ENCODE results near the gene FBXW4.

FBXW4 gene

DNA sequence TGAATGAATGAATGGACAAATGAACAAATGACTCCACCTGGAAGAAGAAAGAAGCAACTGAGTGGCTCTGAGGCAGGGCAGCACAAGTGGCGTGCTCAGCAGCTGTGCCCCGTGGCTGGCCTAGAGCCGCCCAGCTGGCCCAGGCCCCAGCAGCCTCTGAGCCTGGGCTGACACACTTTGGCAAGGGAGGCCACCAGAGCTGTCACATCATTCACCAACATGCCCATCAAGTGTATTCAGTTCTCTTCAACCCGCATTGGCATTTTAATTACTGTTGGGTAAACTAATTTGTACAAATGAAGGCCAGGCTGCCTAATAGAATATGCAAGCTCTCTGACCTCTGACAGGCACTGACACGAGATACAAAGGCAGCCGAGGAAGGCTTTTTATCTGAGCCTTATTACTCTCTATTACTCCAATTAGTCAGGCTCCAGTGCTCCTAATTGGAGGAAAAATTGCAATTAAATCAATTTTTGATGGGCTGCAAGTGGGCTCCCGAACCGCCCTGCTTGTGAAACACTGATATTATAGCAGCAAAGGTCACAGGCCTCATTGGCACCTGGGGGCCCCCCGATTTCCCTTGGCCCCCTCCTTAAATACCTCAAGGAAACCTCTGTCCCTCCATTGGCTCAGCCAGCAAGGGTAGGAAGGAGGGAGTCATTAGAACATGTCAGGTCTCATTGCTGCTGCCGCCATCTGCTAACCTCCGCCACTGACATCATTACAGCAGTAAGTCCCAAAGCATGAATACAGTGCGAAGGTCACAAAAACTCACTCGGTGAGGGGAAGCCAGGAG, 64.9 kb downstream of the FBXW4 start:
- peaks cover 6% of the 10 kb centered on the region for H3K36me3 ChIP-seq (ENCODE audit: insufficient read depth, low read length)
- H3K27me3 ChIP-seq (ENCODE audit: control insufficient read depth, insufficient read depth, low read length): no peaks in the 10 kb centered on the region
- H3K4me2 ChIP-seq (ENCODE audit: low read length): no peak overlapping the region
- H3K9ac ChIP-seq (ENCODE audit: low read depth, low read length): no peak overlapping the region
- H3K9me3 ChIP-seq (replicated peaks; ENCODE audit: low read length): no peaks in the 10 kb centered on the region
- H3K4me1 ChIP-seq (ENCODE audit: control insufficient read depth, insufficient read depth, low read length): no peaks in the 10 kb centered on the region
- no peak overlapping the region for H3K4me3 ChIP-seq (ENCODE audit: low read length)

DNA sequence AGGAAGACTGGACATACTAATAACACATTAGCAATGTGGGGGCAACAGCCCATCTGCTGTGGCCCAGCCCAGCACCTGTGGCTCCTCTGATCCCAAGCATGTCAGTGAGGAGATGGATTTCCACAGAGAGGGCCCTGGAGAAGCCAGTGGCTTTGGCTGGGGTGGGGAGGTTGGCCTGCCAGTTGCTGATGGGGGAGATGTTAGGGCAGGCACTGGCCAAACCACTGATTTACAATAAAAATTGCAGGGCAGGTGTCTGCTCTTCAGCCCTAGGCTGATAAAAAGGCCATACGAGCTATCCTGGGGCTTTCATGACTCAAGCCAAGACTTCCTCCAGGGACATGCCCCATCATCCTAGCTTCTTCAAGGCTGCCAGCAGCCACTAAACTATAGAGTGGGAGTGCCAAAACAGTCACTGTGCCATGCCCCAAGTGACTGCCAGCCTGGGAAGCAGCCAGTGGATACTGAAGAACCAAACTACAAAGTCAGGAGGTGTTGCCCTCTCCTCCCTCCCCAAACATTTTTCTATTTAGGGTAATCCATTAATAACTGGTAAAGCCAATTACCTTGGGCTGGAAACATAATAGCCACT, 69.1 kb downstream of the FBXW4 start:
- Histone ChIP-seq H3K4me3 (ENCODE audit: low read length) (no peak overlapping the region), H3K9me3 (replicated peaks; ENCODE audit: low read length) (no peaks in the 10 kb centered on the region), H3K9ac (ENCODE audit: low read depth, low read length) (no peak overlapping the region), H3K27me3 (ENCODE audit: control insufficient read depth, insufficient read depth, low read length) (no peaks in the 10 kb centered on the region), H3K36me3 (ENCODE audit: insufficient read depth, low read length) (peaks cover 17% of the 10 kb centered on the region), H3K4me1 (ENCODE audit: control insufficient read depth, insufficient read depth, low read length) (no peaks in the 10 kb centered on the region), H3K4me2 (ENCODE audit: low read length) (no peak overlapping the region)

DNA sequence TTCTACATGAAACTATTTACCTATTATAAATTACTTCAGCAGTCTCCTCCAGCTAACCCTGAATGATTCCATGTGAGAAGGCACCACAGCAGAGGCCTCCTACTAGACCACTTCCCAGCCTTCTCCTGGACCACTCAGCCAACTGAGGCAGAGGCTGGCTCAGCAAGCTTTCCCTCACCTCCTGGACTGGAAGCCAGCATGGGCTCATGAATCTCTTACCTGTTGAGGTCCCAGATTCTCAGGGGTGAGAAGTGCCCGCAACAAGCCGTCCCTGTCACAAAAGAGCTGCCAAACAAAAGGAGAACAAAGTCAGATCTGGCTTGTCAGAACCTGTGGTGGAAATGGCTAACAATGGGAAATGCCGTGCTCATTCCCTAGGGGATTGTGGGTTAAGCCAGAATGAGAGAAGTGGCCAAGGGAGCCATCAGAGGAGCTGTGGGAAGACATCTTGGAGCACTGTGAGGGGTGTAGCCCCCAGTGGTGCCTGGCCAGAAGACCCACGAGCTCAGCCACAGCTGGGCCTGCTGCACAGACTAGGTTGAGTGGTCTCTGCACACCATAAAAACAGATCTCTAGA, 70.4 kb downstream of the FBXW4 start:
- no peaks in the 10 kb centered on the region for H3K9me3 ChIP-seq (replicated peaks; ENCODE audit: low read length)
- H3K4me3 ChIP-seq (ENCODE audit: low read length): no peak overlapping the region
- H3K4me1 ChIP-seq (ENCODE audit: control insufficient read depth, insufficient read depth, low read length): no peaks in the 10 kb centered on the region
- no peak overlapping the region for H3K9ac ChIP-seq (ENCODE audit: low read depth, low read length)
- H3K4me2 ChIP-seq (ENCODE audit: low read length): no peak overlapping the region
- H3K27me3 ChIP-seq (ENCODE audit: control insufficient read depth, insufficient read depth, low read length): no peaks in the 10 kb centered on the region
- peaks cover 22% of the 10 kb centered on the region for H3K36me3 ChIP-seq (ENCODE audit: insufficient read depth, low read length)

DNA sequence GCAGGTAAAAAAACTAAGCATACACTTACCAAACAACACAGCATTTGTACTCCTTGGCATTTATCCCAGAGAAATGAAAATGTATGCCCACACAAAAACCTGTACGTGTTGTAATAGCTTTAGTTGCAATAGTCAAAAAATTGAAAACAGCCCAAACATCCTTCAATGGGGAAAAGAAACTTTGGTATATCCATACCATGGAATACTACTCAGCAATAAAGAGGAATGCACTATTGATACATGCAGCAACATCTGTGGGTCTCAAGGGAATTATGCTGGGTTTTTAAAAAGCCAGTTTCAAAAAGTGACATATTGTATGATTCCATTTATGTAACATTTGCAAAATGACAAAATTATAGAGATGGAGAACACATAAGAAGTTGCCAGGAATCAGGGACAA, 71.4 kb downstream of the FBXW4 start:
- Histone ChIP-seq H3K36me3 (ENCODE audit: insufficient read depth, low read length) (peaks cover 27% of the 10 kb centered on the region), H3K4me3 (ENCODE audit: low read length) (no peak overlapping the region), H3K4me1 (ENCODE audit: control insufficient read depth, insufficient read depth, low read length) (no peaks in the 10 kb centered on the region), H3K9ac (ENCODE audit: low read depth, low read length) (no peak overlapping the region), H3K4me2 (ENCODE audit: low read length) (no peak overlapping the region), H3K9me3 (replicated peaks; ENCODE audit: low read length) (no peaks in the 10 kb centered on the region), H3K27me3 (ENCODE audit: control insufficient read depth, insufficient read depth, low read length) (no peaks in the 10 kb centered on the region)

DNA sequence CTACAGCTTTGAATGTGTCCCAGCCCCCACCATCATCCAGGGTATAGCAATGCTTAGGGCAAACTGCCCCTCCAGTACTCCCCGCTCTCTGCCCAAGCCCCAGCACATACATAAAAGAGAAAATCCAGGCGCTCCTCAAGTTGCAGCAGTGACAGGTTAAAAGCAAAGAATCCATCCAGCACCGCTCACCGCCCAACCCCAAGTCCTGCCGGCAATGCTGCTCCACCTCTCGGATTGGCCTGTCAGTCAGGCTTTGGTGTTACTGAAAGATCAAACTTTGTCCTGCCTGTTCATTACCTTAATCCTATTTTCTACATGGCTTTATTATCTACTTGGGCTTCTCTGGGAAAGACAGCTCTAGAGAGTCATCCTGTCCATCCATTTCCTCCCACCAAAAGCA, 75.0 kb downstream of the FBXW4 start:
- Histone ChIP-seq H3K9ac (ENCODE audit: low read depth, low read length) (no peak overlapping the region), H3K4me3 (ENCODE audit: low read length) (no peak overlapping the region), H3K27me3 (ENCODE audit: control insufficient read depth, insufficient read depth, low read length) (no peaks in the 10 kb centered on the region), H3K36me3 (ENCODE audit: insufficient read depth, low read length) (peaks cover 37% of the 10 kb centered on the region), H3K9me3 (replicated peaks; ENCODE audit: low read length) (no peaks in the 10 kb centered on the region), H3K4me1 (ENCODE audit: control insufficient read depth, insufficient read depth, low read length) (no peaks in the 10 kb centered on the region), H3K4me2 (ENCODE audit: low read length) (no peak overlapping the region)

DNA sequence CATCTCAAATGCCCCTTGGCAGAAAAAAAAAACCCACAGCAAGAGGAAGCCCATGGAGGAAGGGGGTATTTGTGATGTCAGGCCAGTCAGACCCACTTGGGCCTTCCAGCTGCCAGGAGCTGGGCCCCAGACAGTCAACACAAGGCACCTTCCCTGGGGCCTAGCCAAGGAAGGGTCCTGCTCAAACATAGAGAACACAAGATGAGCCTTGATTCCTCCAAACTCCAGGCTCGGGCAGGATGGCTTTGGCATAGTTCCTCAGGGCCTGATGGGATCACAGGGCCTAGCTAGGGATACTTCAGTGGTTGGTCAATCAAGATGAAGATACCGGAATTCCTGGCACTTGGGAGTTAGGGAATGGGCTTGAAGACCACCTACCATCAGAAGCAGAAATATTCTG, 76.1 kb downstream of the FBXW4 start:
- Histone ChIP-seq H3K27me3 (ENCODE audit: control insufficient read depth, insufficient read depth, low read length) (no peaks in the 10 kb centered on the region), H3K36me3 (ENCODE audit: insufficient read depth, low read length) (peaks cover 30% of the 10 kb centered on the region), H3K4me2 (ENCODE audit: low read length) (no peak overlapping the region), H3K4me3 (ENCODE audit: low read length) (no peak overlapping the region), H3K9ac (ENCODE audit: low read depth, low read length) (no peak overlapping the region), H3K9me3 (replicated peaks; ENCODE audit: low read length) (no peaks in the 10 kb centered on the region), H3K4me1 (ENCODE audit: control insufficient read depth, insufficient read depth, low read length) (no peaks in the 10 kb centered on the region)

DNA sequence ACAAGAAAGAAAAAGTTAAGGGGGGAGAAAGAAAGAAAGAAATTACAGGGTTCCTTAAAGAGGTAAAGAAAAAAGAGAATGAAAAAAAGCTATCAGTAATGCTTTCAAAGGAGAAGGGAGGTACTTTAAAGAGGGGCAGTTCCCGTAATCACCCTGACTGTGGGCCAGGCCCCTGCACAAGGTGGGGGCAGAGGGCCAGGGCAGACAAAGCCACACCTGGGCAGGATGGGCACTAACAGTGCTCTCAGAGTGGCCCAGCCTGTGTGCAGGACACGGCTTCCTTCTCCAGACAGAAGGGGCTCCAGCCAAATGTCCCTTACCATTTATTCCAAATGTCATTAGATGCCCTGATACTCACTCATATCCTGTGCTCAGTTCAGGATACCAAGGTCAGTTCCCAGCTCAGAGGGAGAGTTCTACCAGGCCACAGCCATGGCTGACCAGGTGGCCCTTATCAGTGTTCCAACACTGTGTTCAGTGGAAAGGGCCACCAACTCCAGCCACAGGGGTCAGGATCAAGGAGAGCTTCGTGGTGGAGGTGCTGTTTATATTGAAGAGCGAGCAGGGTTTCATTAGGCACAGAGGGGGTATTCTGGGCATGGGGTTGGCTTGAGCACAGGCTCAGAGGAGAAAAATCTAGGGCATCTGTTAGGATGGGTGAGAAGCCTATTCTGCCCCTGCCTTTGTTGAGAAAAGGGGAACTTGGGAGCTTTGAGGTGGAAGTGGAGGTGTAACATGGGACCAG, 77.0 kb downstream of the FBXW4 start:
- no peaks in the 10 kb centered on the region for H3K27me3 ChIP-seq (ENCODE audit: control insufficient read depth, insufficient read depth, low read length)

DNA sequence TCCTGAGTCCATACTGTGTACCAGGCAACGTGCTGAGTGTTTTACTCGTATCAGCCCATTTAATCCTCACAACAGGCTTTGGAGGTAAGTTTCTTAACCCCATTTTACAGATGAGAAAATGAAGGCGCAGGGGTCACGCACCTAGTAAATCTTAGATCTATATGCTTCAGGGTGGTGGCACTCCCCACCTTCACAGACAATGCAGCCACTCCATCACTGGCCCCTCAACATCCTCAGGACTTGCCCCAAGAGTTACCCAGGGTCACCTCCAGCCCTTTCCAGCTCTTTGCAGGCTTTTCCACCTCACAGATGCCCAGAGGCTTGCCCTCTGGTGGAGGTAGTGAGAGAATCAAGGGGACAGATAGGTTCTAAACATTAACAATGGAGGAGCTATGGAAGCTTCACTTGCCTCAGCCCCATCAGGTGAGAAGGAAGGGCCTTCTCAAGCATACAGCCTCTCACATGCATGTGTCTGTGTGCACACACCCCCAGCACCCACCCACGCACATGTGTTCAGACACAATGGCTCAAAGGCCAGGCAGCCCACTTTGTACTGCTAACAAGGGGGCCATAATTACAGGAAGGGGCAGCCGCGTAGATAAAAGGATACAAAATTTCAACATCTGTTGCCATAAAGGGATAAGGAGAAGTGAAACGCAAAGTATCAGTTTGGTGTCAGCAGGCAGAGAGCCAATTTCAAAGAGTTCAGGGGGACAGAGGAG, 77.7 kb downstream of the FBXW4 start:
- peaks cover 25% of the 10 kb centered on the region for H3K36me3 ChIP-seq (ENCODE audit: insufficient read depth, low read length)
- no peaks in the 10 kb centered on the region for H3K9me3 ChIP-seq (replicated peaks; ENCODE audit: low read length)
- no peak overlapping the region for H3K9ac ChIP-seq (ENCODE audit: low read depth, low read length)
- H3K4me1 ChIP-seq (ENCODE audit: control insufficient read depth, insufficient read depth, low read length): no peaks in the 10 kb centered on the region
- H3K4me3 ChIP-seq (ENCODE audit: low read length): no peak overlapping the region
- H3K4me2 ChIP-seq (ENCODE audit: low read length): no peak overlapping the region
- H3K27me3 ChIP-seq (ENCODE audit: control insufficient read depth, insufficient read depth, low read length): no peaks in the 10 kb centered on the region

More for the DNA sequence above, 77.0 kb downstream of the FBXW4 start:
- no peak overlapping the region for H3K4me3 ChIP-seq (ENCODE audit: low read length)
- H3K36me3 ChIP-seq (ENCODE audit: insufficient read depth, low read length): peaks cover 25% of the 10 kb centered on the region
- no peak overlapping the region for H3K9ac ChIP-seq (ENCODE audit: low read depth, low read length)
- H3K4me2 ChIP-seq (ENCODE audit: low read length): no peak overlapping the region
- H3K4me1 ChIP-seq (ENCODE audit: control insufficient read depth, insufficient read depth, low read length): no peaks in the 10 kb centered on the region
- H3K9me3 ChIP-seq (replicated peaks; ENCODE audit: low read length): no peaks in the 10 kb centered on the region

DNA sequence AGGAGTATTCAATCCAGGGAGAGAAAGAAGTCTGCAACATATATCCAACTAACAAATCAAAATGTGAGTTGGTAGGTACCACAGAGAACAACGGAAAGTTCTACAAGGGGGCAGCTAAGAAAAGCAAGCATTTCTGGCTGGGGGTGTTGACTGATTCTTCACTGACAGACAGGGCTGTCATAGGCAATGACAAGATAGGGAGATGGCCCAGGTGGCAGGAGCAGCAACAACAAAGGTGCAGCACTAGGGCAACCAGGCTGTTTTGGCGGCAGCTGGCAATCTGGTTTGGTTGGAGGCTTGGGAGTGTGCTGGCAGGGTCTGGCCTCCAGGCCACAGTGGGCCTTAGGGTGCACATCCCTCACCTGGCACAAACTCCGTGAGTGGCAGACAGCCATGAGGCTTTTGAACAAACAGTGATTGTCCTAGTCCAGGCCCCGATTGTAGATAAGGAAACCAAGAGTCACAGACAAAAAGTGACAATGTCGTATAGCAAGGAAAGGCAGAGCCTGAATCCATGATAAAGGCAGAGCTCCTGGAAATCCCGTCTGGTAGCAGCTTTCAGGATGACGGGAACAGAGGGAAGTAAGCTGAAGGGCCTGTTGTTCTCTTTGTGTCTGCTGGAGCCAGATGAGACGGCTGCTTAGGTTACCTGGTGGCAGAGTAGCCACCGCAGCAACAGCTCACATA, 78.4 kb downstream of the FBXW4 start:
- Histone ChIP-seq H3K27me3 (ENCODE audit: control insufficient read depth, insufficient read depth, low read length) (no peaks in the 10 kb centered on the region), H3K4me2 (ENCODE audit: low read length) (no peak overlapping the region), H3K36me3 (ENCODE audit: insufficient read depth, low read length) (peaks cover 21% of the 10 kb centered on the region), H3K4me3 (ENCODE audit: low read length) (no peak overlapping the region), H3K9ac (ENCODE audit: low read depth, low read length) (no peak overlapping the region), H3K9me3 (replicated peaks; ENCODE audit: low read length) (no peaks in the 10 kb centered on the region), H3K4me1 (ENCODE audit: control insufficient read depth, insufficient read depth, low read length) (no peaks in the 10 kb centered on the region)

DNA sequence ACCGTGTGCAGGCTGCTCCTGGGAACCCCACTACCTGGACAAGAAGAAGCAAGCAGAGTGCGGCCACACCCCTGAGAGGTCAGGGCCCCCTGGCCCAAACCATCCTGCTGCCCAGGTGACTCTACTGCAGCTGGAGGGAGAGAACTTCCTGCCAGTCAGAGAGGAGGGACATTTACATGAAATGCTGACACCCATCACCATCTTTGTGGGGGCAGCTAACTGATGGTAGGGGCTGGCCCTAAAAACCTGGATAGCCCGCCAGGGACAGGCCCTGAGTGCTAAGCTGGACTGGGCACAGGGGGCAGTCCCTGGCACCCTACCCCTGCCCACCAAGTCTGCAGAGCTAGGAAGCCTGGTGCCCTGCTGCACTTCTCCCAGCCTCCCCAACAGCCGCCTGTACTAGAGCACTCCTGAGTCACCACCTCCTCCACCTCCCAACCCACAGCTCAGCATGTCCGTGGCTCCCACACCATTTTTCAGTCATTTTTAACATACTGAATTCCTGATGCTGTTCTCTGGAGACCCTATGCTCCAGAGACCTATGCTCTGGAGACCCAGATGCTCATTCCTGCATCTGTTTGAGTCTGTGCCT, 79.3 kb downstream of the FBXW4 start:
- peaks cover 29% of the 10 kb centered on the region for H3K36me3 ChIP-seq (ENCODE audit: insufficient read depth, low read length)

More for the DNA sequence above, 79.3 kb downstream of the FBXW4 start:
- no peak overlapping the region for H3K4me2 ChIP-seq (ENCODE audit: low read length)
- H3K27me3 ChIP-seq (ENCODE audit: control insufficient read depth, insufficient read depth, low read length): no peaks in the 10 kb centered on the region
- no peak overlapping the region for H3K9ac ChIP-seq (ENCODE audit: low read depth, low read length)
- H3K4me3 ChIP-seq (ENCODE audit: low read length): no peak overlapping the region
- H3K4me1 ChIP-seq (ENCODE audit: control insufficient read depth, insufficient read depth, low read length): no peaks in the 10 kb centered on the region
- no peaks in the 10 kb centered on the region for H3K9me3 ChIP-seq (replicated peaks; ENCODE audit: low read length)

Measured in skeletal muscle satellite cell (primary cell).